ENCODE data around the gene THBS4.
A peak's percentile ranks its signal among the peaks of the same experiment; 100 is the strongest.
"Not testable (repeated sequence)": the region's sequence is repeated elsewhere in the genome, so short reads cannot be mapped to it uniquely, and the experiment has no call there.

The THBS4 gene

GRCh38 chr5:80076131-80077050 is 41.2 kb downstream of the THBS4 start:
- no peak for DNase-seq (ENCODE audit: low spot score)

DNA sequence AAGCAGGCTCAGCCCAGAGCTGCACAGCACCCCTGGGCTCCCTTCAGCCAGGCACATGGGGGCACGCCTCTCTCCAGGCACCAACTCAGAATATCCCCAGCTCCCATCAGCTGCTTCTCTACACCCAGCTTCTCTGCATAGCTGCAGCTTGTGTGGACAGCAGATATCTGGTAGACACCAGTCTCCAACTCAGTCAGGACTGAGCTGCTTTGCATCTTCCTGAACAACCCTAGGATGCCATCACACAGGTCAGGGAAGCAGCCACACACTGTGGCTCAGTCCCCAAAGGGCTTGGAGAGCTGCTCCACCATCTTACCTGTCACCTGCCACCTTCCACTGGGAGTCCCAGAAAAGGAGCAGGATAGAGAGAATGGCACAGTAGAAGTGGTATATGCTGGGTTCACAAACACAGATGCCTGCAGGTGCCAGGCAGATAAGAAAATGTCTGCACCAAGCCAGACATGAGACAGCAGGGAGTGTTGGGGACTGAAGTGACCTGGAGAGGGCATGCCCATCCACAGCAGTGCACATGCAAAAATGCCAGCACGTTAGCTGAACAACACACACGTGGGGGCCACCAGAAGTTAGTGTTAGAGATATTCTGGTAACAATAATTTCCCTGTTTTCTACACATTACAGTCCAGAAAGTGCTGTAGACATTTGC is 42.0 kb downstream of the THBS4 start:
- no peak for DNase-seq (ENCODE audit: low spot score)

- no peak for DNase-seq (ENCODE audit: low spot score)
These were observed 43.8 kb downstream of the THBS4 start for GRCh38 chr5:80078921-80079320.

DNA sequence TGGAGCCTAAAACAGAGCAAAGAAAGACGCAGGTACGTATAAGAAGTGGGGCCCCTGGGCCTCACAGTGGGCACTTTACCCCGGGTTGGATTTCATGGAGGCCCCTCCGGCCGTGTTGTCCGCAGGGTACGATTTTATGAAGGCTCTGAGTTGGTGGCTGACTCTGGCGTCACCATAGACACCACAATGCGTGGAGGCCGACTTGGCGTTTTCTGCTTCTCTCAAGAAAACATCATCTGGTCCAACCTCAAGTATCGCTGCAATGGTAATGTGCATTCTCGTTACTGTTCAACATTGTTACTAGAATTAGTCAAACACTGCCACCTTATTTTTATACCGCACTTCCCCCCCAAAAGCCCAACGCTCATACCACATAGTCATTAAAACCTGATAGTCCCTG is 47.1 kb downstream of the THBS4 start:
- no peak for DNase-seq (ENCODE audit: low spot score)

DNA sequence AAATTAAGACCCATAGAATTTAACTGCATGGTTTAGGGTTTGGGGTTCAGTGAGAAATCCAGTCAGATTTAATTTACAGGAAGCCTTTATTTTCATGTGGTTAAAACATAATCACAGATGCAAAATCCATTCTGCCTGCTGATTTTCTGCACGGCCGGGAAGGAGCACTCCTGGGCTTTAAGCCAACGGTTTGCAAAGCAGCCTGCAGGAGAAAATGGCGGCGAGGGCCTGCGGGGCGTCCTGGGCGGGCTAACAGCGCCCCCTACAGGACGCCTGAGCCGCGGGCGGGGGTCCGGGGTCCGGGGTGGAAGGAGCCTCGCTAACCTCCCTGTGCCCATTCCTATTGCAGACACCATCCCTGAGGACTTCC is 47.6 kb downstream of the THBS4 start:
- peak; percentile 74 for DNase-seq (ENCODE audit: low spot score)

GRCh38 chr5:80083101-80083890 is 48.1 kb downstream of the THBS4 start:
- peak; percentile 89 for DNase-seq (ENCODE audit: low spot score)

- DNase-seq (ENCODE audit: low spot score), result no peak
These were observed 55.7 kb downstream of the THBS4 start for GRCh38 chr5:80090884-80091166.

- DNase-seq (ENCODE audit: low spot score), result peak; percentile 76
These were observed 56.6 kb downstream of the THBS4 start for GRCh38 chr5:80091792-80092192.

GRCh38 chr5:80092486-80093107 is 57.4 kb downstream of the THBS4 start:
- no peak for DNase-seq (ENCODE audit: low spot score)

DNA sequence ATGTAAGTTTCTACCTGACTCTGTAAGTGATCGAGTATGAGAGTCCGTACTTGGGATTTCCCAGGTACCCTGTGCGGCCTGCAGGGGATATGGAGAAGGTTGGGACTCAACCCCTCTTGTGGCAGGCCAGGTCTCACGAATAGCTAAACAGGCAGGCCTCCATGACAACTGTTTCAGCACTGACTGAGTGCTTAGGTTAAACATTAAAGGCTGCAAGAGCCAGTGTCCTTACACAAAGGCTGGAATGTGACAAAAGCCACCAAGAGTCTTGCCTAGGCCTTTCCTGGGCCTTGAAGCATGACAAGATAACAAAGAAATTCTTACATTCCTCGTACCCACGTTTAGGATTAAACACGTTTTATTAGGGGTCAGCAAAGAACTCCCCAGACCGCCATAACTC is 58.6 kb downstream of the THBS4 start:
- no peak for DNase-seq (ENCODE audit: low spot score)

DNA sequence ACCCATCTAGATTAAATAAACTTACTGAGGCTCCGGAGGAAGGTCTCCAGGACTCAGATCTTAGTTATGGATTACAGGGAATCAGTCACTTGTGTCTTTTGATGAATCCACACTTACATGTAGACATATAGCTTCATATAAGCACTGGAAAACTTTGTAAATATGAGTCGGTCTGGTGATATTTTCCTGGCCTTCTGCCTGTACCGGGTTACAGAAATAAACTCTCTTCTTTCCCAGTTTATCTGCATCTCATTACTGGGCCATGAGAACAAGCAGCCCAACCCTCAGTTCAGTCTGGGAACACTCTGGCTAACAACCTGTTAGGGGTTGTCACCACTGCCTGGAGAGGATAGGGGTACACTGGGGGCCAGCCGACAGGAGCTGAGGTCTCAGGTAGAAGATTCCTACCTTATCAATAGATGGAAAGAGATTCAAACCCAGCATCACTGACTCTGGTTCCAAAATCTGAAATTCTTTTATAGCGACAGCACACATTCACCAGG is 59.1 kb downstream of the THBS4 start:
- no peak for DNase-seq (ENCODE audit: low spot score)

DNA sequence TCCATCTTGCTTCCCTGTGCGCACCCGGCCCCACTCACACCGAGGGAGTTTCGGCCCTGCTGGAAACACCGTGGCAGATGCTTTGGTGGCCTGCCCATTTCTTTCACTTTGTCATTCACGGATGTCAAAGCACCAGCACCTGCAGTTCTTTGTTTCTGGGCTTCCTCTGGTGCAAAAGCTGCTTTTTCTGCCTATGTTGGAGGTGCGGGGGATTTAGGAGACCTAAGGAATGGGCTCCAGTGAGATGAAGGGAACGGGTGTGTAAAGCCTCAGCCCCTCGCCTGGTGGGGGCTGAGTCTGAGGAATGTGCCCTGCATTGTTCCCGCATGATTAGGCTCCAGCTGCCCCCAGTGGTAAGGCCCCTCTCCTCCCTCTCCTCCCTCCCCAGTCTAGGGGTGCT is 62.3 kb downstream of the THBS4 start:
- DNase-seq (ENCODE audit: low spot score), result no peak

GRCh38 chr5:80101993-80102392 is 66.8 kb downstream of the THBS4 start:
- no peak for DNase-seq (ENCODE audit: low spot score)

DNA sequence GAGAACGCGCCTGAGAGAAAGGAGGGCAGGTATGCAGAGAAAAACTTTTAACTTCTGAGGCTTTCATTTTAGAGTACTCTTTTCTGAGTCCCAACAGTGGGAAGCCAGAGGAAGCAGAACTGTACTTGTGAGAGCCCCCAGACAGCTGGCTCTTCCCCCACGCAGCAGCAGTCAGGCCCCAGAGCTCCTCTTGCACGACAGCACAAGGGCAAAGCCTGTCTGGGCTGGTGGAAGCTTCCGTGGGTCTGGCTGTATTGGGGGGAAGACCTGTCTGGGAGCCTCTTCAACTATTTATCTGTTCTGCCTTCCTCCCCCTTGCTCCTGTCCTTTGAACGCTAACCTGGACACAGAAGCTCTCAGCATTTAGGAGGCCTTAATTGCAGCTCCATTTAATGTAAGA is 68.2 kb downstream of the THBS4 start:
- no peak for DNase-seq (ENCODE audit: low spot score)

DNA sequence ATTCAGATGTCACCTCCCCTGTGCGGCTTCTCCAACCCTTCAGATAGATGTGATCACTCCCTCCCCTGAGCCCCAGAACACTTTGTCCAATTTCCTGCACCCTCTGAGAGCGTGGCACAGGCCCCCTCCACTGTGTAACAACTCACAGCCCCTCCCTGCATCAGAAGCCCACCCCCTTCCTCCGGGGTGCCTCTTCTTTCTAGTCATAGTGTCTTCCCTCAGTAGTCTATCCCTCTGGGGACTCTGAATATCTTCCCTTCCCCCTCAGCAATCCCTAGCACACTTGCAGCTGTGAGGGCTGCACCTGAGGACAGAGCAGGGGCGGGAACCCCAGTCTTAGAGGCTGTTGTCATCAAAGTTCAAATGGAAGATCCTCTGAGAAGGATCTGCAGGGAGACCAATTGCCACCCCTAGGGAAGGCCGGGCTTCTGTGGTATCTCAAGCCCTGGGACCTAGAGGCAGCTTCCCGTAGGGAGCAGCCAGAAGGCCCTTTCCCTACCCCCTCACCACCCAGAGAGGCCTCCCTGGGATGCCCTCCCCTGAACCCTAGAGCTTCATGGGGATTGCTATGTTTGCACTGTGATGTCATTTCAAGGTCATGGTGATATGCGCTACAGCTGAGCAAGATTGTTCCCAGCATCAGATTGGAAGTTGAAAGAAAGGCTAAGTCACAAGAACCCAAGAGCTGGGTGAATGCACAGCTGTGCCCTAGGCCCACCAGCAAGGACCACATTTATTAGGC is 70.7 kb downstream of the THBS4 start:
- DNase-seq (ENCODE audit: low spot score), result no peak

GRCh38 chr5:80106916-80107315 is 71.8 kb downstream of the THBS4 start:
- DNase-seq (ENCODE audit: low spot score), result no peak

DNA sequence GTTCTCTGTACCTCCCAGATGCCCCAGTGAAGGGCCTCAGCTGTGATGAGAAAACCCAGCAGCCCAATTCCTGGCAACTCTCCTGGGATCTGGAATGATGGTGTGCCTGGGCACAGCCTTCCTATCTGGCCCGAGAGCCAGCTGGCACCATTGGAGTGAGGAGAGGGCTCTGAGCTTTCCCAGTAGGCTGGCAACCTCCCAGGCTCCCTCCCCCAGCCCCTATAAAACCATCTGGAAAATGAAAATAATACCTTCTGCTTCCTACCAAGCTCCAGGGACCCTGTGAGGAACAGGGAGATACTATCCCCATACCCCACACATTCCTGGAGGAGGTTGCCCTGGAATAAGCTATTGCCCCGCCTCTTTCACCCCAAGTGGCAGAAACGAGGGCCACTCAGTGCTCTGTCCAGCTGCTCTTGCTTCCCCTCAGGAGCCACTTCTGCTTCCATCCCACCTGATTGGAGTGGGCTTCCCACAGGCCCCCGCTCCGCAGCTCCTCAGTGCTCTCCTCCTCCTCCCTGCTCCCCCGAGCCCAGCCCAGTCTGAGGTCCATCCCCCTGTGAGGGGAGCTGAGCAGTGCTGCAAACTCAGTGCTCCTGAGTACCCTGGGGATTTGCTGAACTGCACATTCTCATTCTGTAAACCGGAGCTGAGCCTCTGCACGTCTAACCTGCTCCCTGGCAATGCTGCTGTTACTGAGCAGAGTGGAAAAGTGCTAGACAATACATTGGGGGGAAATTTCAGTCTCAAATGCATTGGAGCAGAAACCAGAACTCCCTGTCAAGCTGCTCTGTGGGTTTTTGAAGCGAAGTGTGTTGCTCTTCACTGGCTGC is 74.7 kb downstream of the THBS4 start:
- DNase-seq (ENCODE audit: low spot score), result peak; percentile 24

- DNase-seq (ENCODE audit: low spot score), result not testable (repeated sequence)
These were observed 76.3 kb downstream of the THBS4 start for GRCh38 chr5:80111376-80111990.

- DNase-seq (ENCODE audit: low spot score), result no peak
These were observed 79.7 kb downstream of the THBS4 start for GRCh38 chr5:80114860-80115259.

- DNase-seq (ENCODE audit: low spot score), result no peak
These were observed 80.9 kb downstream of the THBS4 start for GRCh38 chr5:80116000-80116399.
